GM10266 (cell line): ENCODE measurements around the gene GPR39.

ENCODE experiments used
- DNase-seq: peaks from one replicate; pipeline ENCODE4 v3.0.0; 2012; ENCODE audit errors: extremely low spot score
- TF ChIP-seq, protein P1 (sequence below): IDR thresholded peaks from 2 replicates; pipeline ENCODE4 v1.5.1; 2012; ENCODE audit warnings: mild to moderate bottlenecking, low read depth; ENCODE audit not compliant: control insufficient read depth, insufficient read depth; ENCODE audit errors: missing control alignments

GPR39 gene

GRCh38 chr2:132636346-132636745 is 219.7 kb downstream of the GPR39 start:
- DNase-seq, result no peak
- TF ChIP-seq, protein P1, sequence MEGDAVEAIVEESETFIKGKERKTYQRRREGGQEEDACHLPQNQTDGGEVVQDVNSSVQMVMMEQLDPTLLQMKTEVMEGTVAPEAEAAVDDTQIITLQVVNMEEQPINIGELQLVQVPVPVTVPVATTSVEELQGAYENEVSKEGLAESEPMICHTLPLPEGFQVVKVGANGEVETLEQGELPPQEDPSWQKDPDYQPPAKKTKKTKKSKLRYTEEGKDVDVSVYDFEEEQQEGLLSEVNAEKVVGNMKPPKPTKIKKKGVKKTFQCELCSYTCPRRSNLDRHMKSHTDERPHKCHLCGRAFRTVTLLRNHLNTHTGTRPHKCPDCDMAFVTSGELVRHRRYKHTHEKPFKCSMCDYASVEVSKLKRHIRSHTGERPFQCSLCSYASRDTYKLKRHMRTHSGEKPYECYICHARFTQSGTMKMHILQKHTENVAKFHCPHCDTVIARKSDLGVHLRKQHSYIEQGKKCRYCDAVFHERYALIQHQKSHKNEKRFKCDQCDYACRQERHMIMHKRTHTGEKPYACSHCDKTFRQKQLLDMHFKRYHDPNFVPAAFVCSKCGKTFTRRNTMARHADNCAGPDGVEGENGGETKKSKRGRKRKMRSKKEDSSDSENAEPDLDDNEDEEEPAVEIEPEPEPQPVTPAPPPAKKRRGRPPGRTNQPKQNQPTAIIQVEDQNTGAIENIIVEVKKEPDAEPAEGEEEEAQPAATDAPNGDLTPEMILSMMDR, result no peak

GRCh38 chr2:132638313-132639040 is 221.9 kb downstream of the GPR39 start:
- no peak for DNase-seq
- TF ChIP-seq, protein P1, result no peak

DNA sequence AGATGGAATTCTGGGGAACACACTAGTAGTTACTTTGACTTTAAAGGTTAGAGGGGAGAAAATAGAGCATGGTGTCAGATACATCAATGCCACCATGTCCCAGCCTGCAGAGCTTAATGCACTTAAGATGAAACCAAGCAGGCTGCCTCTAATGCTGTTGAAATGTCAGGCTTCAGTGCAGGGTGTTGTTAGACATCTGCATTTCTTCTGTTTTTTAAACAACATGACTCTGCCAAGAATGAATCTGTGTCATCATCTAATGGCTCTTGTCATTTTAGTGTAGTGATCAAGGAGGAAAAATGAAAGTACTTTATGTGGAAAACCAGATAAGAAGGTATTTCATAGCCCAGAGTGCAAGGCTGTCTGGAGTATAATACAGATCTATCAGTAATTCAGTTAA is 223.5 kb downstream of the GPR39 start:
- TF ChIP-seq, protein P1, result no peak
- no peak for DNase-seq

GRCh38 chr2:132641819-132642218 is 225.2 kb downstream of the GPR39 start:
- DNase-seq, result no peak
- TF ChIP-seq, protein P1, result no peak

DNA sequence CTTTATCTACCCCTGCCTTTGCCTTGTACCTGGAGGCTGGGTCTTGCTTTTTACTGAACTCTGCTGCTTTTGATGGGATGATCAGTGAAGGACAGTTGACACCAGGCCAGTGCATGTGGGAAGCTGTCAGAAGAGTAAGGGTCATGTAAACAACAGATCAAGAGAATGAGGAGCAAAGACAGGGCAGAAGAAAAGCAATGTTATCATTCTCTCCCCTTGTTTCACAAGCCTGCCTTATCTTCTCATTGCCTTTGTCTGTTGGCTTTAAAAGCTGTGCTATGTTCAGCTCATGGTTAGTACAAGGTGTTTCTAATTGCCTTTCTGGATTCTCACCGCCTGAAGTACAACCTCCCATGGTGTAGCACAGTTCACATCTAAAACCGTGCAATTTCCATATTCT is 225.8 kb downstream of the GPR39 start:
- DNase-seq, result no peak
- TF ChIP-seq, protein P1, result no peak

DNA sequence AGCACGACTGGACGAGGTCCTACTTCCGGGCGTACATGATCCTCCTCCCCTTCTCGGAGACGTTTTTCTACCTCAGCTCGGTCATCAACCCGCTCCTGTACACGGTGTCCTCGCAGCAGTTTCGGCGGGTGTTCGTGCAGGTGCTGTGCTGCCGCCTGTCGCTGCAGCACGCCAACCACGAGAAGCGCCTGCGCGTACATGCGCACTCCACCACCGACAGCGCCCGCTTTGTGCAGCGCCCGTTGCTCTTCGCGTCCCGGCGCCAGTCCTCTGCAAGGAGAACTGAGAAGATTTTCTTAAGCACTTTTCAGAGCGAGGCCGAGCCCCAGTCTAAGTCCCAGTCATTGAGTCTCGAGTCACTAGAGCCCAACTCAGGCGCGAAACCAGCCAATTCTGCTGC is 228.6 kb downstream of the GPR39 start:
- TF ChIP-seq, protein P1, result no peak
- no peak for DNase-seq

GRCh38 chr2:132645722-132646539 is 229.3 kb downstream of the GPR39 start:
- TF ChIP-seq, protein P1, result no peak
- DNase-seq, result no peak
